Cerebellar cortex (tissue), 1 donor: Measurements from ENCODE around the gene SEMA6B.

Experiments used
- DNase-seq: peaks from one replicate; pipeline ENCODE4 v3.0.0-alpha.2; 2015; ENCODE audit warnings: low spot score

The SEMA6B gene

DNA sequence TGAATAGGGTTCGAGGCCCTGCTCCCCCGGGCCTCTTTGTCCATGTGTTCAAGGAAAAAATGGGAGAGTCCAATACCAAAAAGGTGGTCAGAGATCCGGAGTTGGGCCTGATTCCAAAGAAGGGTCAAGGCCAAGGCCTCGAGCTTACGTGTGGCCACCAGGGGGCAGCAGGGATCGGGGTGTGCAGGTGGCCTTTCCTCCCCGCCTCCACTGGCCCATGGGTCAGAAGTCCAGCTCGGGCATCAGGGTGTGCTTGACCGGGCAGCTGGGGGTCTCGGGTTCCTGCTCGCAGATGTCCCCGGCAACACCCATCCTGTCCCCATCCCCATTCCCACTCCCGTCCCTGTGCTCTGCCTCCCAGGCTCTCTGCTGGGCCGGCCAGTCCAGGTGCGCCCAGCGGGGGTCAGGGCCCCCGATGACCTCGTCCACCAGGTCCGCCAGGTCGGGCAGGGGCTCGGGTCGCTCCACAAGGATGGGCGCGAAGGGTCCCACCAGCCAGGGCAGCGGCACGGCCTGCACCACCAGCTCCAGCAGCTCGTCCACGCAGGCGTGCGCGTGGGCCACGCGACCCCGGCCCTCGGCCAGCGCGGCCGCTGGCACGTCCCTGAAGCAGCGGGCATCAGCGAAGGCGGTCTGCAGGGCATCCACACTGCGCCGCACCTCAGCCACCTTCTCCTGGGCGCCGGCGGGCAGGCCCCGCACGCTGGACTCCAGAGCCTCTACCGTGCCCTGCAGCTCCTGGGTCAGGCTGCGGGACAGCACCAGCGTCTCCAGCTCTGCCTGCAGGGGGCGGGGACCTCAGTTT is 36.0 kb downstream of the SEMA6B start:
- no peak for DNase-seq

DNA sequence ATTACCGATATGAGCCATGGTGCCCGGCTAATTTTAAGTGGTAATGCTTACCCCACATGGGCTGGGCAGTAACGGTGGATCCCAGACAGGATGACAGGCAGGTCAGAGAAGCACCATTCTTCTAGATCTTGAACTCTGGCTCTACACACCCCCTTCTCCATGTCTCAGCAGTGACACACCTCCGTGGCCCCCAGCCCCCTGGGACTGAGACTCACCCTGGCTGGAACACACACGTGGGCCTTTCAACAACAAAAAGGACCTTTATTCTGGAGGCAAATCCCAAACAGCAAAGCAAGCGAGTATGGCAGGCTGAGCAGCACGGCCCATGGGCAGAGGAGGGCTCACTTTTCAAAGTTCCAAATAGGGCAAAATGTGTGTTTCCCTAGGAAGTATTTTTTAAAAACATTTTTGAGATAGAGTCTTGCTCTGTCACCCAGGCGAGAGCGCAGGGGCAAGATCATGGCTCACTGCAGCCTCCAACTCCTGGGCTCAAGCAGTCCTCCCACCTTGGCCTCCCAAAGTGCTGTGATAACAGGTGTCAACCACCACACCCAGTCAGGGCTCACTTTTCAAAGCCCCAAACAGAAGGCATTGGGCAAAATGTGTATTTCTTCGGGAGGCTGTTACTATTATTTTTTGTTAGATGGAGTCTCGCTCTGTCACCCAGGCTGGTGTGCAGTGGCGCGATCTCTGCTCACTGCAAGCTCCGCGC is 37.0 kb downstream of the SEMA6B start:
- no peak for DNase-seq

DNA sequence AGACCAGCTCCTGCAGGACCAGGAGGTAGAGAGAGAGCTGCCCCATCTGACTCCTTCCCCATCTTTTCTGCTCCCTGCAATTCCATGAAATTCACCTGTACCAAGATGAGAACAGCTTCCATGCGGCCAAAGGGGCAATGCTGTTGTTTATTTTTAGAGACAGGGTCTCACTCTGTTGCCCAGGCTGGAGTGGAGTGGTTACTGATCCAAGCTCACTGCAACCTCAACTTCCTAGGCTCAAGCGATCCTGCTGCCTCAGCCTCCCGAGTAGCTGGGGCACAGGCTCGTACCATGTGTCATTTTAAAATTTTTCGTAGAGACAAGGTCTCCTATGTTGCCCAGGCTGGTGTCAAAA is 37.6 kb downstream of the SEMA6B start:
- no peak for DNase-seq

DNA sequence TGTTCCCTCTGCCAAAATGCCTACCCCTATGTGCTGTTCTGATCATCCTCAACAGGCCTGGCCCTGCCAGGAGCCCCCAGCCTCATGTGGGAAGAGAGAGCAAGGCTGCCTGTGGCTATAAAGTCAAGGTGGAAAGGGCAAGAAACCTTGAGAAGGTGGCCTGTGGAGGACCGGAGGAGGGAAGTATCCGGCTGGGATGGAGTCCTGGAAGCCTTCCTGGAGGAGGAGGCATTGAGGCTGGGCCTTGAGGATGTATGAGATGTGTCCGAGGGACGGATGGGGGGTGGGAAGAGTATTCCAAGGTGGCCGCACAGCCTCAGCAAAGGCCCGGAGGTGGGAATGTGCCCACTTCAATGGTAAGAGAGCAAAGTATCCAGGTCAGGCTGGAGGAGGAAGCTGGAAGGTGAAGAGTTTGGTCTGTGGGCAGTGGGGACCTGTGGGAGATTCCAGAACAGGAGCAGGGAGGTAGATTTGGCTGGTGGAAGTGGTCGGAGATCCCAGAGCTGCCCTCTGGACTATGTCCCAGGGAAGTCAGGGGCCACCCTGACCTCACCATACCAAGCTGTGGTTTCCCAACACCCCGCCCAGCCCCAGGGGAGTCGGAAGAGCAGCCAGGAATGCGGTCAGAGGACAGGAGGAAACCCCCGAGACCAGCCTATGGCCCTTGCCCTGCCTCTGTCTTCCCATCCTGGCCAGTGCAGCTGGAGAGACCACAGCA is 38.2 kb downstream of the SEMA6B start:
- DNase-seq, result no peak

DNA sequence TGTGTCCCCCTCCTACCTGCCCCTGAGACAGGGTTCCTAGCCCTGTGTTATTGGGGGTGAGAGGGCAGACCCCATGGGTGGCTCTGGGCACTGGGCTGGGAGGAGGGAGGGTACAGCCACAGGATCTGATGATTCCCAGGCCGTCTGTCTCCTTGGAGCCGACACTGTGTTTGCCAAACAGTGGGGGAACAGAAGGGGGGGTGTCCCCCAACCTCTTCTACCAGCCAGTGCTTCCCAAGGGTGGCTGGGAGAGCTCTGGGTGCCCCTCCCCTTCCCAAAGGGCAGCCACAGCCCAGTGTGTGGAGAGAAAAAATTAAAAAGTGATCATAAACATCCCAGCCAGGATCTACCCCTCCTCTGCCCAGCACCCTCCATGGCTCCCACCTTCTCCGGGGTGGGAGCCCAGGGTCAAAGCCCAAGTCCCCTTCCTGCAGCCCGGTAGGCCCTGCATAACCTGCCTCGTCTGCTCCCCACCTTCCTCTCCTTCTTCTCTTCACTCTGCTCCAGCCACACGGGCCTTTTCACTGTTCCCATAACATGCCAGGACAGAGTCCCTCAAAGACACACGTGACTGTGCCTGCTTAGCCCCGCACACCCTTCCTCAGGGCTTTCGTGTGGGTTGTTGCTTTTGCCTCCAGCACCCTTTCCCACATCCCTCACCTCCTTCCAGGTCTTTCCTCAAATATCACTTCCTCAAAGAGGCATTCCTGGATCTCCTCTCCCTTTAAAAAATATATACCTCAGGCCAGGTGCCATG is 39.8 kb downstream of the SEMA6B start:
- DNase-seq, result no peak

DNA sequence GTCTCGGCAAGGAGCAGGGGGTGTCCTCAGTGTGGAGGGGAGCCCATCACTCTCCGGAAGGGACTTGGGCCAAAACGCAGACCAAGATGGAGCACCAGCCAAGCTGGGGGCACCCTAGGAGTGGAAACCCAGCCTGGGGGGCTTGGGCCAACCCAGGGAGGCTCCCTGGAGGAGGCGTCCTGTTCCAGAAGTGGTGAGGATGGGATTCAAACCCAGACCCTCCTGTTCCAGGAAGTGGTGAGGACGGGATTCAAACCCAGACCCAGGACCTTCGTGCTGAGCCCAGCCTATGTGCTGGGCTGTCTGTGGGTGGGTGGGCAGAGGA is 40.4 kb downstream of the SEMA6B start:
- DNase-seq, result no peak

DNA sequence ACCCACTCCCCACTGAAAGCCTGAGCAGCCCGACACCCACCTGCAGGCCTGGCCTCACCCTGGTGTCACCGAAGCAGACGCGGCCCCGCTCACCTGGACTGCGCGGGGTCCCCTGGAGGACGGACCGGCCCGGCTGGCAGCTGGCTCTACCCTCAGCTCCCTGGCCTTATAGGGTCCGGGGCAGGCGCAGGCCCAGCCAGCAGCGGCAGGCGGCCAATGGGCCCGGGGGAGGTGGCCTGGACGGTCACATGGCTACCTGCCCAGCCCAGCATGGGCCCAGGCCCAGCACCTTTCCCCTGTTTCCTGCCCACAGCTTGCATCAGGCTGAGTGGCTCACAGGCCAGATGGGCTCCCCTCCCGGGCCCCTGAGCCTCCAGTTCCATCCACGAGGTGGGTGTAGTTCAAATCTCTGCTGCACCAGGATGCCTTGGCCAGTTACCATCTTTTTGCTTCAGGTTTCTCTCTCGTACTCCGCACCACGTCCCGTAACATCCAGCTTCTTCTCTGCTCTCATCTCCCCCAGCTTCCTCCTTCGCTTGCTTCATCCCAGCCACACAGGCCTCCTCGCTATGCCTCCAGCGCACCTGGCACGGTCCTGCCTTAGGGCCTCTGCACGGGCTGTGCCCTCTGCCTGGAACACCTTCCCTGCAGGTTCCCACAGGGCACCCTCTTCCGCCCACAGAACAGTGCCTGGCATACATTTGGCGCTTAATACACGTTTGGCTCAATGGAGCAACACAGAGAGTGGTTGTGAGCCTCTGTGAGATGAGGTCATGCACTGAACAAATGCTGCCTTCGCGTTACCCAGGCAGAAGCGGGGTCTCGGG is 40.9 kb downstream of the SEMA6B start, which contains the start of gene PLIN4:
Gene PLIN4, minus strand, starts transcription at position 142 of the 827 bp plus-strand sequence. CDS start 214 bp downstream, outside the sequence.
- no peak for DNase-seq

DNA sequence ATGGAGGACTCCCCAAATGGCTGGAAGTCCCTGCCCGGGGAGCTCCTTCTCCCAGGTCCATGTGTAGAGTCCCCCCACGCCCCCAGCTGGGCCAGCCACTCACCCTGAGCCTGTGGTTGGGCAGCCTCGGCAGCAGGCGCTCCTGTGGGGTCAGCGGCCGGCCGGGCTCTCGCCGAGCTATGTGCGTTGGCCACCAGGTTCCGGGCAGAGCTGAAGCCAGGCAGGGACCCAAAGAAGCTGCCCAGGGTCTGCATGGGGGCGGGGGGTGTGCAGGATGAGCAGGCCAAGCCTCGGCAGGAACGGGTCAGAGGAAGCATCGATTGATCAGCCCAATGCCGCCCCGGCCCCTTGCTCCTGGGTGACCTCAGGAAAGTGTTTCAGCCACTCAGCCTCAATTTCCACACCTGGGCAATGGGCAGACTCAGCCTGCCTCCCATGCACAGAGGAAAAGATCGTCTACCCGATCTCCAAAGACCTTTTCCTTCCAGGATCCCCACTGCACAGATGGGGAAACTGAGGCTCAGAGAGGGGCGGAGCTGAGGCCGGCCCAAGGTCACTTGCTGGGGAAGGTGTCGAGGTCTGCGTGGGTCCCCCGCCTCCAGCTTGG is 41.9 kb downstream of the SEMA6B start:
- DNase-seq, result no peak

DNA sequence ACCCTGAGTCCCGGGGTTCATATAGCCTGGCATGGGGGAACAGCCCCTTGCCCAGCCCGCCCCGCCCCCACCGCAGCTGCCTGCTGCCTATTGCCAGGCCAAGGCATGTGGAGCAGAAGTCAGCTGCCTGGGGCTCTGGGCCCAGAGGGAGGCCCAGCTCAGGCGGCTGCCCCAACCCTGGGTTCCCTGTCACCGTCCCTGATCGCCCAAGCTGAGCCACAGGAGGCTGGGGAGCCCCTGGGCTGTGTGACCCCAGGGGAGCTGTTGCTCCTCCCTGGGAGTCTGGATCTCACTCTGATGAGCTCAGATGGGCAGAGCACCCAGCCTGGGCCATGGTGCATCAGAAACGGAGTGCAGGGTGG is 42.6 kb downstream of the SEMA6B start:
- no peak for DNase-seq

DNA sequence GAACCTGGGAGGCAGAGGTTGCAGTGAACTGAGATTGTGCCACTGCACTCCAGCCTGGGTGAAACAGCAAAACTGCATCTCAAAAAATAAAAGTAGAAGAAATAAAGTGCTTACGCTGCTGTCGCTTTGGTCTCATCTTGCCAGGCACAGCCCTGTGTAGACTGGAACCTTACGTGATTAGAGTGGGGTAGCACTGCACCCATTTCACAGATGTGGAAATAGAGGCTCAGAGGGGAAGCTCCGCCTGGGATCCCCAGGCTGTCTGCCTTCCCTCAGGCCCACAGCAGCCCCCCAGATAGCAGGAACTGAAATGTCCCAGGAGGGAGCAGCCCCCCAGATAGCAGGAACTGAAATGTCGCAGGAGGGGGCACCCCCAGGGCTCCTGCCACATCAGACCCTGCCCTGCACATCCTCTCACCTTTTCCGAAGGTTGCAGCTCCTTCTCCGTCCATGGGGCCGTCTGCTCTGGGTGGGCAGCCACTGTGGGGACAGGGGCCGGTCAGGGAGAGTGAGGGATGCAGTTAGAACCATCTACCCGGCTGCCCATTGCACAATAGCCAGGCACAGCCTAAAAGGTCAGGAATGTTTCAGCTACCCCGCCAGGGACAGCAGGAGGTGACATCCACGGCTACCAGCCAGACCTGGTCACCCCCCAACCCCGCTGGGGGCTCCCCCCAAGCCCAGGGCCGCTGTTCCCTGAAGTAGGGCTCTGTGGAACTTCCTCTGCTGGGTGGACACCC is 43.1 kb downstream of the SEMA6B start:
- DNase-seq, result no peak

DNA sequence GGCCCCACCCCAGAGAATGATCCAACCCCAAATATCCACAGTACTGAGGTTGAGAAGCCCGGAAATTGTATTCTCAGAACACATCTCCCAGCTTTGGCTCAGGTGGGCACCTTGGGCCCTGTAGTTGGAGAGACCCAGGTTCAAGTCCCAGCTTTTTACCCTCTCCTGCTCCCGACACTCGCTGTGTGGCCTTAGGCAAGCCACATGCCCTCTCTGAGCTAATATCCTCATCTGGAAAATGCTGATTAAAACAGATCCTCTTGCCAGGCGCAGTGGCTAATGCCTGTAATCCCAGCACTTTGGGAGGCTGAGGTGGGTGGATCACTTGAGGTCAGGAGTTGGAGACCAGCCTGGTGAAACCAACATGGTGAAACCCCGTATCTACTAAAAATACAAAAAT is 43.8 kb downstream of the SEMA6B start:
- no peak for DNase-seq

DNA sequence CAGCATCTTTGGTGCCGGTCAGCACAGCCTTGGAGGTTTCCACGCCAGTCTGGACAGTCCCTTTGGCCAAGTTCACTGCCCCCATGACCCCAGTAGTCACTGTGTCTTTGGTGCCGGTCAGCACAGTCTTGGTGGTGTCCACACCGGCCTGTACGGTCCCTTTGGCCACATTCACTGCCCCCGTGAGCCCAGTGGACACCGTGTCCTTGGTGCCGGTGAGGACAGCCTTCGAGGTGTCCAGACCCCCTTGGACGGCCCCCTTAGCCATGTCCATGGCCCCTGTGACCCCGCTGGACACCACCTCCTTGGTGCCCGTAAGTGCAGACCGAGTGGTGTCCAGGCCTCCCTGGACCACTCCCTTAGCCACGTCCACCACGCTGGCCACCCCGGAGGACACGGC is 46.2 kb downstream of the SEMA6B start:
- DNase-seq, result no peak

DNA sequence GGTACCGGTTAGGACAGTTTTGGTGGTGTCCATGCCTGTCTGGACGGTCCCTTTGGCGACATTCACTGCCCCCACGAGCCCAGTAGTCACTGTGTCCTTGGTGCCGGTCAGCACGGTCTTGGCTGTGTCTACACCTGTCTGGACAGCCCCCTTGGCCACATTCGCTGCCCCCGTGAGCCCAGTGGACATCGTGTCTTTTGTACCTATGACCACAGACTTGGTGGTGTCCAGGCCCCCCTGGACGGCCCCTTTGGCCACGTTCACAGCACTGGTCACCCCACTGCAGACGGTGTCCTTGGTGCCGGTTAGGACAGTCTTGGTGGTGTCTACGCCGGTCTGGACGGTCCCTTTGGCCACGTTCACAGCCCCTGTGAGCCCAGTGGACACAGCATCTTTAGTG is 47.4 kb downstream of the SEMA6B start:
- no peak for DNase-seq

DNA sequence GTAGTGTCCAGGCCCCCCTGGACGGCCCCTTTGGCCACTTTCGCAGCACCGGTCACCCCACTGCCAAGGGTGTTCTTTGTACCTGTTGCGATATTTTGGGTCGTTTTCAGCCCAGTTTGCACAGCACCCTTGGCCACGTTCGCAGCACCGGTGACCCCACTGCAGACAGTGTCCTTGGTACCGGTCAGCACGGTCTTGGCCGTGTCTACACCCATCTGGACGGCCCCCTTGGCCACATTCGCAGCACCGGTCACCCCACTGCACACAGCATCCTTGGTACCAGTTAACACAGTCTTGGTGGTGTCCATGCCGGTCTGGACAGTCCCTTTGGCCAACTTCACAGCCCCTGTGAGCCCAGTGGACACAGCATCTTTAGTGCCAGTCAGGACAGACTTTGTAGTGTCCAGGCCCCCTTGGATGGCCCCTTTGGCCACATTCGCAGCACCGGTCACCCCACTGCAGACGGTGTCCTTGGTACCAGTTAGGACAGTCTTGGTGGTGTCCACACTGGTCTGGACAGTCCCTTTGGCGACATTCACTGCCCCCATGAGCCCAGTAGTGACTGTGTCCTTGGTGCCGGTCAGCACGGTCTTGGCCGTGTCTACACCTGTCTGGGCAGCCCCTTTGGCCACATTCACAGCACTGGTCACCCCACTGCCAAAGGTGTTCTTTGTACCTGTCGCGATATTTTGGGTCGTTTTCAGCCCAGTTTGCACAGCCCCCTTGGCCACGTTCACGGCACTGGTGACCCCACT is 48.0 kb downstream of the SEMA6B start:
- DNase-seq, result no peak

DNA sequence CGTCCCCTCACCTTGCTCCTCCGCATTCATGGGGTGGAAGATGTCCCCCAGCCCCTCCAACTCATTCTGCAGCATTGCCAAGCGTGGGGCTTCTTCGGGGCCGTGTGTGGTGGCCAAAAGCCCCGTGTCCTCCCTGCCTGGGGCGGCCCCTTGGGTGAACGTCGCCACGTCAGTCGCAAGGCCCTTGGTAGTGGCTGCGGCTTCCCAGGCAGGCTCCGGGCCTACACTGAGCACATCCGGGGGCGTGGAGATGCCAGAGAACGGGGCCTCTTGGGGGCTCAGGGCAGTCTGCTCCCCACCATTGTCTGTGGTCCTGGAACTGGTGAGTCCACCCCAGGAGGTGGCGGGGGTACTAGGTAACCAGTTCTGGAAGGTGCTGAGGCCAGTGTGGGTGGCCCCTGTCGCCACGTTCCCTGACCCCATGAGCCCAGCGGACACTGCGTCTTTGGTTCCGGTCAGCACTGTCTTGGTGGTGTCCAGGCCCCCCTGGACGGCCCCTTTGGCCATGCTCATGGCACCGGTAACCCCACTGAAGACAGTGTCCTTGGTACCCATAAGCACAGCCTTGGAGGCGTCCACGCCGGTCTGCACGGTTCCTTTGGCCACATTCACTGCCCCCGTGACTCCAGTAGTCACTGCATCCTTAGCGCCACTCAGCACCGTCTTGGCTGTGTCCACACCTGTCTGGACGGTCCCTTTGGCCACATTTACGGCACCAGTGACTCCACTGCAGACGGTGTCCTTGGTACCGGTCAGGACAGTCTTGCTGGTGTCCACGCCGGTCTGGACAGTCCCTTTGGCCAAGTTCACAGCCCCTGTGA is 48.8 kb downstream of the SEMA6B start:
- no peak for DNase-seq

DNA sequence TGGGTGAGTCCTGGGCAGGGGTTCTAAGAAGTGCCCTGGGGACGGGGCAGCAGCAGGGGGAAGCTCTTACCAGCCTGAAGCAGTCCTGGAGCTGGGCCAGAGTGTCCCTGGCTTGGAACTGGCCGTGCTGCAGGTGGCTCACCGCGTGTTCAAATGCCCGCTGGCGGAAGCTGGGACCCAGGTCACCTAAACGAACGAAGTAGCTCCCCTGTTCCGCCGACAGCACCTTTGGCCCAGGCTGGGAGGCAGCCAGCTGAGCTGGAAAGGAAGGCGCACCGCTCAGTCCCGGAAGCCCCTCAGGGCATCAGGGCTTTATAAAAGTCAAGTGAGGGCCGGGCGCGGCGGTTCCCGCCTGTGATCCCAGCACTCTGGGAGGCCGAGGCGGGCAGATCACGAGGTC is 50.8 kb downstream of the SEMA6B start:
- DNase-seq, result no peak

DNA sequence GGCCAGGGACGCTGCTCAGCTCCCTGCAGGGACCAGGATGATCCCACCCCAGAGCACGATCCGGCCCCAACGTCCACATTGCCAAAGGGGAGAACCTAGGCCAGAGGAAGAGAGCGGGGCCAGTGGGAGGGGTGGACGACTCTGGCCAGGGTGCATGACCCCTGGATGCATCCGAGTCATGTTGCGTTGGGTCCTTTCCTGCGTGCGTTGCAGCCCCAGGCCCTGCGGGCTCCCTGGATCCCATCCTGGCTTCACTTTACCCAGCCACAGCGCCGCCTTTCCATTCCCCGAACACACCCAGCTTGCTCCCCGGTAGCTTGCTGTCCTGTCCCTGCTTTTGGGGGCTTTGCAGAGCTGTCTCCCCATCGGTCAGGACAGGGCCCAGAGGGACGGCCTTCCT is 51.7 kb downstream of the SEMA6B start:
- DNase-seq, result no peak

DNA sequence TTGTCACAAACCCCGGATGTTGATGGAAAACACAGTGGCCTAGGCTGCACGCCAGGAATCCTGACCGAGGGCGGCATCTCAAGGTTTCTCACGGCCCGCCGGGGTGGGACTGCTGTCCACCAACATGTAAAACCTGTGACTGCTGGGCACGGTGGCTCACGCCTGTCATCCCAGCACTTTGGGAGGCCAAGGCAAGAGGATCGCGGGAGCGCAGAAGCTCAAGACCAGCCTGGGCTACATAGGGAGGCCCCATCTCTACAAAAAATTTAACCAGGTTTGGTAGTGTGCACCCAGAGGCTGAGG is 52.4 kb downstream of the SEMA6B start:
- no peak for DNase-seq
